K562 (cell line): ENCODE data around the gene SORCS2. TPM values are rescaled to one million over a fixed set of nuclear protein-coding genes. Genes with fewer than 3 reads are reported as not detected.

ENCODE experiments used
- ARID2 ChIP-seq: fragments of 450-650 bp; IDR thresholded peaks from 2 replicates; pipeline ENCODE4 v1.6.1; 2017; ENCODE audit warnings: antibody characterized with exemption, mild to moderate bottlenecking
- HEY1 ChIP-seq: fragments of 250-450 bp; sonication (Bioruptor Pico); IDR thresholded peaks from 2 replicates; pipeline ENCODE4 v1.5.0; 2020; ENCODE audit warnings: mild to moderate bottlenecking, moderate library complexity, borderline replicate concordance
- RBM22 ChIP-seq: fragments of 200-400 bp; formaldehyde crosslinking; IDR thresholded peaks from 2 replicates; pipeline ENCODE4 v1.6.1; 2018; ENCODE audit warnings: low read length, low read depth; ENCODE audit not compliant: poor library complexity, severe bottlenecking
- RHOXF2B ChIP-seq: fragments of 250-450 bp; sonication (Bioruptor Pico); conservative IDR thresholded peaks from 2 replicates; pipeline ENCODE4 v1.5.1; 2021
- TAF1 ChIP-seq: IDR thresholded peaks from 2 replicates; pipeline ENCODE4 v1.6.1; 2011; ENCODE audit warnings: mild to moderate bottlenecking, low read length, moderate library complexity; ENCODE audit not compliant: insufficient read depth, control insufficient read depth, severe bottlenecking; ENCODE audit errors: extremely low read depth
- ZEB2 ChIP-seq: fragments of 450-650 bp; IDR thresholded peaks from 2 replicates; pipeline ENCODE4 v1.6.1; 2016
- polyA plus RNA-seq, 8 experiments: library from polyadenylated mRNA; depleted of rRNA in 4 of 8; stranded (reverse) in 5 of 8; unstranded in 3 of 8; fragments of >200 nt; fragmentation: Nextera tagmentation in 2 of 8; fragmentation: Illumina TruSeq in 1 of 8; extraction: Ambion mirVana in 2 of 8; extraction: Trizol in 1 of 8; gene quantifications; 2 replicates each; pipeline versions ENCODE4 v1.2.1 to v1.2.3, GENCODE V29; 2011 to 2014; ENCODE audit warnings: inconsistent platforms in 1 of 8, missing spikeins in 1 of 8
- total RNA-seq, 7 experiments: library from RNA; depleted of rRNA in 6 of 7; stranded (reverse); fragments of >200 nt in 6 of 7; fragmentation: Illumina TruSeq in 2 of 7; extraction: Trizol in 2 of 7; gene quantifications; 2 replicates each; pipeline versions ENCODE4 v1.2.1 to v1.2.3, GENCODE V29; 2011 to 2021; ENCODE audit warnings: low replicate concordance in 1 of 7
- TF ChIP-seq, protein P1 (sequence below), 2 experiments: fragments of 450-650 bp; IDR thresholded peaks; 2 replicates each; pipeline ENCODE4 v1.6.1; 2016; ENCODE audit warnings: mild to moderate bottlenecking in 2 of 2, borderline replicate concordance in 1 of 2, low read depth in 1 of 2, moderate library complexity in 1 of 2

Gene SORCS2
- total and polyA plus RNA-seq, 9 of the 15 experiments (the other 6 are each of a cell fraction or from before 2014, with no cell fraction given) = not detected

DNA sequence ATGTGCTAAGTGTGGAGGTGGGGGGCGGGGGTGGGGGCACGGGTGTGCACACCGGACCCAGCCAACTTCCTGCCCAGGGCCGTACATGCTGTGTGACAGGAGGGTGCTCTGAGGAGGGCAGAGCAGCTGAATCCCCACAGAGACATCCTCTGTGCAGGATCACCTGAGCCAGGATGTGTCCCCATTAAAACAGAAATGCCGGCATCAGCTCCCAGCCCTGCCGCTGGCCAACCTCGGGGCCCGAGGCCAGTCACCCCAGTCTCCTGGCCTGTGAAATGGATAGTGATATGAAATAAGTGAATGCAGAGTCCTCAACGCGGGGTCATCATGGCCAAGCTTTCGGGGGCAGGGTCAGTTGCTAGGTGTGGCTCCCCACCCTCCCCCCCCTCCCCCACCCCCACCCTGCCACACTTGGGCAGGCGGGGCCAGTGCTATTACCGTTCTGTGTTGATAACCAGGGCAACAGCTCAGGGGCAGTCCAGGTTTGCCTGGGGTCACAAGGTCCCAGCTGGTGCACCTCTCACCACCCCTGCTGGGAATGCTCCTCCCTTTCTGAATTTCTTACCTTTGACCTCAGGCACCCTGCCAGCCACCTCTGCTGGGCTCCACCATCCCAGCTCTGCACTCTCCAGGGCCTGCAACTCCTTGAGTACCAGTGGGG is 469.6 kb downstream of the SORCS2 start (continued):
- TF ChIP-seq, protein P1, sequence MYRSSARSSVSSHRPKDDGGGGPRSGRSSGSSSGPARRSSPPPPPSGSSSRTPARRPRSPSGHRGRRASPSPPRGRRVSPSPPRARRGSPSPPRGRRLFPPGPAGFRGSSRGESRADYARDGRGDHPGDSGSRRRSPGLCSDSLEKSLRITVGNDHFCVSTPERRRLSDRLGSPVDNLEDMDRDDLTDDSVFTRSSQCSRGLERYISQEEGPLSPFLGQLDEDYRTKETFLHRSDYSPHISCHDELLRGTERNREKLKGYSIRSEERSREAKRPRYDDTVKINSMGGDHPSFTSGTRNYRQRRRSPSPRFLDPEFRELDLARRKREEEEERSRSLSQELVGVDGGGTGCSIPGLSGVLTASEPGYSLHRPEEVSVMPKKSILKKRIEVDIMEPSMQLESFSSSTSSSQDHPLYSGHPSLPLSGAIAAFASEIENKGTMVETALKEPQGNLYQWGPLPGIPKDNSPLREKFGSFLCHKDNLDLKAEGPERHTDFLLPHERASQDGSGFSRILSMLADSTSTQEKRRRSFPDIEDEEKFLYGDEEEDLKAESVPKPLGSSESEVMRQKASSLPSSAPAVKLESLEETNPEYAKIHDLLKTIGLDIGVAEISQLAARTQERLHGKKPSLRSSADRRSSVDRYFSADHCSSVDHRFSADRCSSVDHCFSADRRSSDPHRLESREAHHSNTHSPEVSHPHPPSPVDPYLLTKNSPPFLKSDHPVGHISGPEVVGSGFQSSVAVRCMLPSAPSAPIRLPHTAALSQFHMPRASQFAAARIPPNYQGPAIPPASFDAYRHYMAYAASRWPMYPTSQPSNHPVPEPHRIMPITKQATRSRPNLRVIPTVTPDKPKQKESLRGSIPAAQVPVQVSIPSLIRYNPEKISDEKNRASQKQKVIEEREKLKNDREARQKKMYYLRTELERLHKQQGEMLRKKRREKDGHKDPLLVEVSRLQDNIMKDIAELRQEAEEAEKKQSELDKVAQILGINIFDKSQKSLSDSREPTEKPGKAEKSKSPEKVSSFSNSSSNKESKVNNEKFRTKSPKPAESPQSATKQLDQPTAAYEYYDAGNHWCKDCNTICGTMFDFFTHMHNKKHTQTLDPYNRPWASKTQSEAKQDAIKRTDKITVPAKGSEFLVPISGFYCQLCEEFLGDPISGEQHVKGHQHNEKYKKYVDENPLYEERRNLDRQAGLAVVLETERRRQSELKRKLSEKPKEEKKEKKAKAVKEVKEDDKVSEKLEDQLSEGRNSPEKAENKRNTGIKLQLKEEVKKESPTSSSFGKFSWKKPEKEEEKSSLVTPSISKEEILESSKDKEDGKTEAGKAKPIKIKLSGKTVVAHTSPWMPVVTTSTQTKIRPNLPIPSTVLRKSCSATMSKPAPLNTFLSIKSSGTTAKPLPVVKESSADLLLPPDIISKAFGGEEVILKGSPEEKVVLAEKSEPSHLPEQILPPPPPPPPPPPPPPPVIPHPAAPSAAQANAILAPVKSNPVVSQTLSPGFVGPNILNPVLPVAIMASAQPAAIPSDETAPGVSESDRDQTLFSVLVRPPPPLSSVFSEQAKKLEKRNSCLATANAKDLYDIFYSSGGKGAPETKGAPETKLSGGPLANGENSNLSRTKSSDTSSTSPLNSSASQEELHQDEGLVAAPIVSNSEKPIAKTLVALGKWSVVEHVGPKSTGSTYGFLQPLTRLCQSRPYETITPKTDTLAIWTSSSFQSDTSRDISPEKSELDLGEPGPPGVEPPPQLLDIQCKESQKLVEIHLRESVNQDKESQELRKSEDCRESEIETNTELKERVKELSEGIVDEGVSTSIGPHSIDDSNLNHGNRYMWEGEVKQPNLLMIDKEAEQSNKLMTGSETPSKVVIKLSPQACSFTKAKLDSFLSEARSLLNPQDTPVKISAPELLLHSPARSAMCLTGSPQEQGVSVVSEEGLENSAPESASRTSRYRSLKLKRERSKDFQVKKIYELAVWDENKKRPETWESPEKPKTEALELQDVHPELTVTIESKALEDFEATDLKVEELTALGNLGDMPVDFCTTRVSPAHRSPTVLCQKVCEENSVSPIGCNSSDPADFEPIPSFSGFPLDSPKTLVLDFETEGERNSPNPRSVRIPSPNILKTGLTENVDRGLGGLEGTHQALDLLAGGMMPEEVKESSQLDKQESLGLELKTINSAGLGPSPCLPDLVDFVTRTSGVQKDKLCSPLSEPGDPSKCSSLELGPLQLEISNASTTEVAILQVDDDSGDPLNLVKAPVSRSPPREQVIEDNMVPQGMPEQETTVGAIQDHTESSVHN (IDR thresholded peaks at IDR 0.05; ENCODE audit: borderline replicate concordance in 1 of 2, low read depth in 1 of 2) = no peak
- TF ChIP-seq RBM22 (no peak), ZEB2 (no peak), ARID2 (no peak), RHOXF2B (CRISPR knock-in tag) (no peak), HEY1 (no peak), TAF1 (no peak)
